Epithelial cell of prostate (primary cell): Measurements from ENCODE around the gene DOCK3.
A peak's percentile ranks its signal among the peaks of the same experiment; 100 is the strongest.
"Not testable (repeated sequence)": the region's sequence is repeated elsewhere in the genome, so short reads cannot be mapped to it uniquely, and the experiment has no call there.

Experiments
- DNase-seq: peaks from one replicate; pipeline ENCODE4 v3.0.0-alpha.2; 2011; ENCODE audit warnings: low read depth, low spot score
- H3K27ac ChIP-seq: fragments of 450-650 bp; 2 replicates; pipeline ENCODE4 v1.5.1; 2017; ENCODE audit warnings: mild to moderate bottlenecking

DOCK3 gene

DNA sequence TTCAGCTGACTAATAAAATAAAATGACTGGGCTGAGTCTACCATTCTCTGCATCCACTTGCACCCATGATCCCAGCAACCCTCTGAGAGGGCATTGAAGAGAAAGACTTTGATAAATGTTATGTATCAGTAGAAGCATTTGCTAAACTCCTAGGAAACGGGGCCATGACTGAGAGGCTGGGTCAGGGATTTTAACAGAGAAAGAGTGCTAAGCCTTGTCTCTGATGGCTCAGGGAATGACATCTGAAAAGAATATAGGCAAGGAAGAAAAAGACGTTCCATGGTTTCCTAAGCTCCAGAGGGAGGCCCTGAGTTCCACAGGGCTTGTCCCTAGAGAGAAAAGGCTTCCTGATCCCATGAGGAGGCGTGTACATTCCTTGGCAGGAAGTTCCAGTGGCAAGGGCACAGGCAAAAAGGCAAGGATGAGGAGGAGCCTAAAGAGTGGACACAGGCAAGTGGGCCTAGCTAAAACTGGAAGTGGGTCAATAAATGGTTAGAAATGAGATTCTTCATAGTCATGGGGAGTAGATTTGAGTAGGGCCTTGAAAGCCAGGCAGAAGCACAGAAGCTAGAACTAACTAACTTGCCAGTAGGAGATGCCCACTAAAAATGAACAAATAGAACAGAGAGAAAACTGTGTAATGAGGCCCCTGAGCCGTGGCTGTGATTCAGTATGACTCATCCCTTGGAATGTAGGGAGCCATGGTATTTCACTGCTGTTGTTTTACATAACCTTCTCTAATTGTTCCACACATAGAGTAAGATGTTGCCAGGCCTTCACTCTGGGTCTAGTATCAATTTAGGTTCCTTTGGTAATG is 665.5 kb downstream of the DOCK3 start:
- DNase-seq: peak; percentile 37
- peak overlapping the region; percentile 87 for H3K27ac ChIP-seq

DNA sequence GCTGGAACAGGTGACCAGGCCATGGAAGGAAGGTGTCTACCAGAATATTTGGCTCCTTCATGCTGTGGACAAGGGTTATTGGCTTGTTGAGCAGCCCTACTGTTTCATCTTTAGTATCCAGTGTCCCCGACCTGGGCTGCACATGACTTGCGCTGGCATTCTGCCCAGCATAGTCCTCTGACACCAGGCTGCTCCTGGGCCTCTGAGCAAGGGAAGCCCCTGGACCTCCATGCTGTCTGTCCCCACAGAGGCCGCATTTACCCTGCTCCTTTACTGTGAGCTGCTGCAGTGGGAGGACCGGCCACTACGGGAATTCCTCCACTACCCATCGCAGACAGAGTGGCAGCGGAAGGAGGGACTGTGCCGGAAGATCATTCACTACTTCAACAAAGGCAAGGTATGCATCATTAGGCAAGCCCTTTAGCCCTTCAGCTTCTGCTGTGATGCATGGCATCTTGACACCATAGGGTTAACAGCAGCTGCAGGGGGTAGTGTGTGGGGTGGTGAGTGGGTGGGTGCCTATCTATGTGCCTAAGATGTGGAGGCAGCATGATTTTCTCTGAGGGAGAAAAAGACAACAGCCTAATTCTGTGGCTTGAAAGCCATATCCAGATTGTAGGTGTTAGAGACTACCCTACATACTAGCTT is 666.4 kb downstream of the DOCK3 start:
- H3K27ac ChIP-seq: peak overlapping the region; percentile 87
- DNase-seq: no peak

GRCh38 chr3:51343918-51344687 is 669.4 kb downstream of the DOCK3 start:
- DNase-seq: no peak
- H3K27ac ChIP-seq: peak overlapping the region; percentile 42

- H3K27ac ChIP-seq: no peak overlapping the region
- DNase-seq: no peak
These were observed 676.0 kb downstream of the DOCK3 start for GRCh38 chr3:51350751-51351150.

- H3K27ac ChIP-seq: no peak overlapping the region
- no peak for DNase-seq
These were observed 678.4 kb downstream of the DOCK3 start for GRCh38 chr3:51353131-51353530.

- H3K27ac ChIP-seq: no peak overlapping the region
- DNase-seq: no peak
These were observed 679.0 kb downstream of the DOCK3 start for GRCh38 chr3:51353691-51354090.

DNA sequence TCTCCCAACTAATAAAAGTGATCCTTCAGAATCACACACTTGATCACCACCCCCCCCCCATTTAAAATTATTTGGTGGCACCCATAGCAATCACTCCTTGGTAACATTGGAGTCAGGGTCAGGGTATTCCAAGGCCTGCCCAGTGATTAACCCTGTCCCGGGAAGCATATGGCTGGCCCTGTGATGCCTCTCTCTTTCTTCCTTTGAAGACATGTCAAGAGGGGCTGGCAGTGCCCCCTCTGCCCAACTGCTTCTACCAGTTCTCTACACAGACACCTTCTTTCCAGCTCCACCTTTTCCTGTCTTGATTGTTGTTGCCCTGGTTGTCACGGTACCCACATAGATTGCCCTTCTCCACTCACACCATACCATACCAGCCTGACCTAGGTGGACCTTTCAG is 679.4 kb downstream of the DOCK3 start:
- no peak for DNase-seq
- no peak overlapping the region for H3K27ac ChIP-seq

DNA sequence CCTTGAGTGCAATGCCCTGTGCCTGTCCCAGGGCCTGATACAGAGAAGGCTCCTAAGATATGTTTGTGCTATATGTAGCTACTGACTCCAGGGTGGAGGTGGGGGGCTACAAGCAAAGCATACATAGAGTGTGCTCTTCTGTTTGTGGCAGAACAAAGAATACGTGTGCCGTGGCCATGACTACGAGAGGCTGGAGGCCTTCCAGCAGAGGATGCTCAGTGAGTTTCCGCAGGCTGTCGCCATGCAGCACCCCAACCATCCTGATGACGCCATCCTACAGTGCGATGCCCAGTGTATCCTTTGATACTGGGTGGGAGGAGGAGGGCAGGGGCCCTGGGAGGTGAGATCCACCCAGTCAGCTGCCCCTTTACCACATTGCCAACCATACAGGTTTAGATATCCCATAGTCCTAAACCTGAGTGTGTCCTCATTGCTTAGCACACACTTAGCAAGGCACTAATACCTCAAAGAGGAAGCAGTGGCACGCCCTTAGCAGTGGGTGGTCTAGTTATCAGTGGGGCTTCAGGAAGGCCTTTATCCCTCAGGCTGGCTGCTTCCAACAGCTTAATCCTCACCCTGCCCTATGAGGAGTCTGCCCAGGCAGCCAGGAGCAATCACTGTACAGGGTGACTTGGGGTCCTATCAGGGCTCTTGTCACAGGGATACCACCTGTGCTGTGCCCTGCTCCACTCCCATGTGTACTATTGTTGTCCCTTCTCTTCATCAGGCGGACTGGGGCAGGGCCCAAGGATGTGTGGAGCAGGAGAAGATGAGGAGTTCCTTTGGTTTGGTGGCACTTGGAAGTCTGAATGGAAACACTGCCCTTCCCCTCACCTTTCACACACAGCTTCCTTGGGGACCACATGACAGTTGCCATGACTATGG is 680.2 kb downstream of the DOCK3 start:
- no peak for DNase-seq
- no peak overlapping the region for H3K27ac ChIP-seq

DNA sequence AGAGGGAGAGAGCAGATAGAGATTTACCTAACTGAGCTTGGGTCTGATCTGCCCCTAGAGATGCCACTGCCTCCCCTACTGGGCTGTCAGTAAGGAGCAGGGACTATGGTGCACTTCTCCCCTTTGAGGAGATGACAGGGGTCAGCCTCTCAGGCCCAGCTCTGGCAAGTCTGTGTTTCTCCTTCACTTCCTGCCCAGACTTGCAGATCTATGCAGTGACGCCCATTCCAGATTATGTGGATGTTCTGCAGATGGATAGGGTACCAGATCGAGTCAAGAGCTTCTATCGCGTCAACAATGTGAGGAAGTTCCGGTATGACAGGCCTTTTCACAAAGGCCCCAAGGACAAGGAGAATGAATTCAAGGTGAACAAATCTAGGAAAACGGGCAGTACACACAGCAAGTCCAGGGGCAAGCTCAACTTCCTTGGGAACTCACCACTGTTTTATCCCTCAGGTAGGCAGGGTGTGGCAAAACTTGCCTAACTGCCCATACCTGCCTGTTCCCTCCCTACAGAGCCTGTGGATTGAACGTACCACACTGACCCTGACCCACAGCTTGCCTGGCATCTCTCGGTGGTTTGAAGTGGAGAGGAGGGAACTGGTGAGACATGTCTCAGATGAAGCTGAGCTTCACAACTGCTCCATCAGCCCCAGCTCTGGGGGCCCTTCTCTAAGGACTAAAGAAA is 681.3 kb downstream of the DOCK3 start:
- no peak for DNase-seq
- peak overlapping the region; percentile 17 for H3K27ac ChIP-seq

- no peak overlapping the region for H3K27ac ChIP-seq
- no peak for DNase-seq
These were observed 683.1 kb downstream of the DOCK3 start for GRCh38 chr3:51357856-51358255.

DNA sequence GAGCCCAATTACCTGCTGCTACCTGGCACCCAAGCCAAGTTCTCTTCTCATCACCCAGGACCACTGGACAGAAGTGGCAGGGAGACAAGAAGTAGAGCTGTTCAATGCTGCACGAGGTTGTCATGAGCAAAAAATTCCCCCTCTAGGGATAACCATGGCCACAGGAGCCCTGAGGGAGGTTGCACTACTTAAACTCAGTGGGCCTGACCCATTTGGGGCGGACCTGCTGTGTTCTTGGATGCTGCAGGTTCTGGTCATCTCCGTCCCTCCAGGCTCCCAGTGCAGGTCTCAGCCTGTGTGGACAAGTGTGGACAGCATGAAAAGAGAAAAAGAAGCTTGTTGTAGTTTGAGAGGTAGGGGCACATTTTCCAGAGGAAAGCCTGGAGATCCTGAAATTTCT is 684.3 kb downstream of the DOCK3 start:
- DNase-seq: no peak
- H3K27ac ChIP-seq: no peak overlapping the region

DNA sequence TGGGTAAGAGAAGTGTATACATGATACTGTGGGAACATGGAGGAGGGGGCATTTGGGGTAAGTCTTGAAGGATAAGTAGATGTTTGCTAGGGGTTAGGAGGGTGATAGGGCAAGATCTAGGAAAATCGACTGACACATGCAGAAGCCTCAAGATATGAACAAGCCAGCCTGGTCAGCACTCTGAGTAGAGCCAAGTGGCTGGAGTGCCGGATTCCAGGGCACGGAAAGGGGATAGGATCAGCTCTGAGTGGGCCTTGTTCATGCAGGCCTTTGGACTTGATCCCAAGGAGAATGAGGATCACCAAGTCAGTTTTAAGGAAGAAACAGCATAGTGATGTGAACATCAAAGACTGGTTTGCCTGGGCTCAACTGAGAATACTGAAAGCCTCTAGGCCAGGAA is 686.1 kb downstream of the DOCK3 start:
- H3K27ac ChIP-seq: no peak overlapping the region
- no peak for DNase-seq

- H3K27ac ChIP-seq: no peak overlapping the region
These were observed 687.0 kb downstream of the DOCK3 start for GRCh38 chr3:51361746-51362145.

DNA sequence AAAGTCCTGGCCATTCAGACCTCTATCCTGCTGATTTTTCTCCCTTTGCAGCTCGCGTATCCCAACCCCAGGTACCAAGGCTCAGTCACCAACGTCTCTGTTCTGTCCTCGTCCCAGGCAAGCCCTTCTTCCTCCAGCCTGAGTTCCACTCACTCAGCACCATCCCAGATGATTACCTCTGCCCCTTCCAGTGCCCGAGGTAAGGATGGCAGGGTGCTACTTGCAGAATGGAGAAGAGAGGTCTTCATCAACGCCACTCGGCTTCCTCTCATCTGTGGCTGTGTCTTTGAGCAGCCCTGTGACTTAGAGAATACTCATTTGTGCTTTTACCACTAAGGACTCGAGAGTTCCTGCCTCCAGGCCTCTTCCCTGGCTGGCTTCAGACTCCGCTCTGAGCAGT is 687.7 kb downstream of the DOCK3 start:
- DNase-seq: no peak
- H3K27ac ChIP-seq: no peak overlapping the region

More at GRCh38 chr3:51361746-51362145, 687.0 kb downstream of the DOCK3 start:
- no peak for DNase-seq

GRCh38 chr3:51368276-51368675 is 693.5 kb downstream of the DOCK3 start:
- not testable (repeated sequence) for H3K27ac ChIP-seq, DNase-seq

DNA sequence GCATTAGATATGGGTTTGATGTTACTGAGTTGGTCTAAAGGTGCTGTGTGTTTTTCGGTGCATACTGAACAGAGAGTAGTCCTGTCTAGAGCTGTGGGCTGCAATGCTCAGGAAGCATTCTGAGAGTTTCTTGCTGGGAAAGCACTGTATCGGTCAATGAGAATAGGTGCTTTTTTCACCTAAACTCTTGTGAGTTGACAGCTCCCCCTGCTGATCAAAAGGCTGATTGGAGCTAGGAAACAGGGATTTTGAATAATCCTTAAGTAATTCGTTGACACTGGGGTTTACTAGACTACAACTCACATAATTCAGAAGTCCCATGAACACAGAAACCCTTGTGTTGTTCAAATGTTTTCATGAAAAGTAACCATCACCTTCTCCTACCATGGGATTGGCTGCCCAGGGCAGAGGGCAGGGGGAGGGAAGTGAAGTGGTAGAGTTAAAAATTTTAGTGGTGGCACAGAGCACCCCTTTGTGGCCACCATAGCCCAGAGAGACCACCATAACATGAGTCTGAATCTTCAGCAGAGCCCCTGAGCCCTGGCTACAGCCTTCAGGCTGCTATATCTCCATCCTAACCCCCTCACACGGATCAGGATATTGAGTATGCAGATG is 697.3 kb downstream of the DOCK3 start:
- DNase-seq: no peak
- H3K27ac ChIP-seq: no peak overlapping the region

DNA sequence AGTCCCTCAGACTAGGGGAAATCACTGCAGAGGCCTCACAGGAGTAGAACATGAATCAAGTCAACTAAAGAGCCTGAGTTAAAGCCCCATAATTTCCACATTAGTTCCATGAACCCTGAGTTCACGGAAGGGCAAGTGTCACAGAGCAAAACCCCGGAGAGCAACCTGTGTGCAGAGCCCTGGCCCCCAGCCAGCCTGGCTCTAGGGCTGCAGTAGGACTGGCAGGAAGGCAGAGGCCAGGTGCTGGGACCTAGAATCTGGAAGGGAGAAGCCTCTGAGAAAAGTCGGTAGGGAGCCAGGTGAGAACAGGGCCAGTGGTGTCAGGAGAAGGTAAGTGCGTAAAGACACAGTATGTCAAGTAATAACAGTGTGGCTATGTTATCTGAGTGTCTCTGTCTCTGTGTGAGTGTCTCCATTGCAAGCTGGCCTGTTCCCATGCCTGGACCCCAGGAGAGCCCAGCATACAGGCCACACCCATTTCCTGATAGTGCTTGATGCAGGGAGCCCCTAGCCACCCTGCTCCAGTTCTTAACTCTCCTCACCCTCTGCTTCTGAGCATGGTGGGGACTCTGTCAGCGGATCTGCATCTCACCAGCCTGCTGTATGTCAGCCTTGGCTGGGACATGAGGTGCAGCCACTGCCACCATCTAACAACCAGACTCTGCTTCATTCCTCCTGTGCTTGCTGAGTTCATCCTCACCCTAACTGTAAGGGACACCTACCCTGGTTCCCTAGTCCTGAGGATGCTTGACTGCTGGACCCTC is 699.1 kb downstream of the DOCK3 start:
- H3K27ac ChIP-seq: no peak overlapping the region
- no peak for DNase-seq

DNA sequence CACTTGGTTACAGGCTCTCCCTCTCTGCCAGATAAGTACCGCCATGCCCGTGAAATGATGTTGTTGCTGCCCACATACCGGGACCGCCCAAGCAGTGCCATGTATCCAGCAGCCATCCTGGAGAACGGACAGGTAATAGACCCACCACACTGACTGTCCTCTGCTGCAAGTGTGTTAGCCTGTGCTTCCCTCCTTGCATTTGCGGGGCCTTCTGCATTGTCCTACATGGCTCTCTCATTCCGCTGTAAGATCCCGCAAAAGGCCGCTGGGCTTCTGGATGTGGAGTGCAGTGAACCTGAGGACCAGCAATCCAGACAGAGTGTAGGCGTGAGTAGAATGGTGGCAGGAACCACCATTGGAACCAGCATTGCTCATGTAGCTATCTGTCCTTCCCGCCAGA is 699.7 kb downstream of the DOCK3 start:
- DNase-seq: no peak
- no peak overlapping the region for H3K27ac ChIP-seq
